ENCODE measurements around the gene IL22RA1.

Gene IL22RA1

DNA sequence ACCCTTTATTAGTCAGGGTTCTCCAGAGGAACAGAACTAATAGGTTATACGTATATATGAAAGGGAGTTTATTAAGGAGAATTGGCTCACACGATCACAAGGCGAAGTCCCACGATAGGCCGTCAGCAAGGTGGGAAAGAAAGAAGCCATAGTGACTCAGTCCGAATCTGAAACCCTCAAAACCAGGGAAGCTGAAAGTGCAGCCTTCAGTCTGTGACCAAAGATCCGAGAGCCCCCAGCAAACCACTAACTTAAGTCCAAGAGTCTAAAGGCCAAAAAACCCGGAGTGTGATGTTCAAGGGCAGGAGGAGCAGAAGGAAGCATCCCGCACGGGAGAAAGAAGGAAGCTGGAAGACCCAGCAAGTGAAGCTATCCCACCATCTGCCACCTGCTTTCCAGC is 34.2 kb upstream of the IL22RA1 start:
- no peak for TF ChIP-seq POLR2AphosphoS5 (IDR thresholded peaks at IDR 0.05; ENCODE audit: low read depth, low read length)
- TF ChIP-seq SIN3A (IDR thresholded peaks at IDR 0.05; ENCODE audit: borderline replicate concordance, insufficient read depth, low read length): no peak
- no peak for TF ChIP-seq FOXP2 (optimal IDR thresholded peaks at IDR 0.05; ENCODE audit: borderline replicate concordance, extremely low read depth, extremely low read length, insufficient read depth)

DNA sequence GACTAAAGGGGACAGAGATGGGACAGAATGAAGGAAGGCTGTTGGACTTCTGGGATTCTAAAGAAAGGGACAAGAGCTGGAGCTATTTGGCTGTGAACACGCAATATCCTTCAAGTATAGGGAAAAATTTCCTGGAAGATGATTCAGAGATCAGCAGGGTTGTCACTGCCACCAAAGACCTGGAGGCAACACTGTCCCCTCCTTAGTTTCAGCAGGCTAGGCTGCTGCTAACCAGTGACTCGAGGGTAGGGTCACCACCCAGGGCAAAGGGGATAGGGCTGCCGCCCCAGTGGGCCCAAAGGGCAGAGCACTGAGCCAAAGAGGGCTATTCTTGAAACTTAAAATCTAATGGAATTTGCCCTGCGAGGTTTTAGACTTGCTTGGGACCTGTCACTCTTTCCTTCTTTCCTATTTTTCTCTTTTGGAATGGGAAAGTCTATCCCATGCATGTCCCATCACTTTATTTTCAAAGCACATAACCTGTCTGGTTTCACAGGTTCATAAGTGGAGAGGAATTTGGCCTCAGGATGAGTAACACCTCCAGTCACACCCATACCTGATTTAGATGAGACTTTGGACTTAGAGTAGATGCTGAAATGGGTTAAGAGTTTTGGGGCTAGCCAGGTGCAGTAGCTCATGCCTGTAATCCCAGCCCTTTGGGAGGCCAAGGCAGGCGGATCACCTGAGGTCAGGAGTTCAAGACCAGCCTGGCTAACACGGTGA is 32.3 kb upstream of the IL22RA1 start:
- no peak for TF ChIP-seq POLR2AphosphoS5 (IDR thresholded peaks at IDR 0.05; ENCODE audit: low read depth, low read length)
- no peak for TF ChIP-seq FOXP2 (optimal IDR thresholded peaks at IDR 0.05; ENCODE audit: borderline replicate concordance, extremely low read depth, extremely low read length, insufficient read depth)
- no peak for TF ChIP-seq TAF1 (IDR thresholded peaks at IDR 0.05; ENCODE audit: borderline replicate concordance, insufficient read depth, low read length)
- TF ChIP-seq, protein P1, sequence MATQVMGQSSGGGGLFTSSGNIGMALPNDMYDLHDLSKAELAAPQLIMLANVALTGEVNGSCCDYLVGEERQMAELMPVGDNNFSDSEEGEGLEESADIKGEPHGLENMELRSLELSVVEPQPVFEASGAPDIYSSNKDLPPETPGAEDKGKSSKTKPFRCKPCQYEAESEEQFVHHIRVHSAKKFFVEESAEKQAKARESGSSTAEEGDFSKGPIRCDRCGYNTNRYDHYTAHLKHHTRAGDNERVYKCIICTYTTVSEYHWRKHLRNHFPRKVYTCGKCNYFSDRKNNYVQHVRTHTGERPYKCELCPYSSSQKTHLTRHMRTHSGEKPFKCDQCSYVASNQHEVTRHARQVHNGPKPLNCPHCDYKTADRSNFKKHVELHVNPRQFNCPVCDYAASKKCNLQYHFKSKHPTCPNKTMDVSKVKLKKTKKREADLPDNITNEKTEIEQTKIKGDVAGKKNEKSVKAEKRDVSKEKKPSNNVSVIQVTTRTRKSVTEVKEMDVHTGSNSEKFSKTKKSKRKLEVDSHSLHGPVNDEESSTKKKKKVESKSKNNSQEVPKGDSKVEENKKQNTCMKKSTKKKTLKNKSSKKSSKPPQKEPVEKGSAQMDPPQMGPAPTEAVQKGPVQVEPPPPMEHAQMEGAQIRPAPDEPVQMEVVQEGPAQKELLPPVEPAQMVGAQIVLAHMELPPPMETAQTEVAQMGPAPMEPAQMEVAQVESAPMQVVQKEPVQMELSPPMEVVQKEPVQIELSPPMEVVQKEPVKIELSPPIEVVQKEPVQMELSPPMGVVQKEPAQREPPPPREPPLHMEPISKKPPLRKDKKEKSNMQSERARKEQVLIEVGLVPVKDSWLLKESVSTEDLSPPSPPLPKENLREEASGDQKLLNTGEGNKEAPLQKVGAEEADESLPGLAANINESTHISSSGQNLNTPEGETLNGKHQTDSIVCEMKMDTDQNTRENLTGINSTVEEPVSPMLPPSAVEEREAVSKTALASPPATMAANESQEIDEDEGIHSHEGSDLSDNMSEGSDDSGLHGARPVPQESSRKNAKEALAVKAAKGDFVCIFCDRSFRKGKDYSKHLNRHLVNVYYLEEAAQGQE (IDR thresholded peaks at IDR 0.05; ENCODE audit: insufficient read depth in 1 of 2, low read depth in 2 of 2, low read length in 2 of 2): no peak
- no peak for TF ChIP-seq SIN3A (IDR thresholded peaks at IDR 0.05; ENCODE audit: borderline replicate concordance, insufficient read depth, low read length)

DNA sequence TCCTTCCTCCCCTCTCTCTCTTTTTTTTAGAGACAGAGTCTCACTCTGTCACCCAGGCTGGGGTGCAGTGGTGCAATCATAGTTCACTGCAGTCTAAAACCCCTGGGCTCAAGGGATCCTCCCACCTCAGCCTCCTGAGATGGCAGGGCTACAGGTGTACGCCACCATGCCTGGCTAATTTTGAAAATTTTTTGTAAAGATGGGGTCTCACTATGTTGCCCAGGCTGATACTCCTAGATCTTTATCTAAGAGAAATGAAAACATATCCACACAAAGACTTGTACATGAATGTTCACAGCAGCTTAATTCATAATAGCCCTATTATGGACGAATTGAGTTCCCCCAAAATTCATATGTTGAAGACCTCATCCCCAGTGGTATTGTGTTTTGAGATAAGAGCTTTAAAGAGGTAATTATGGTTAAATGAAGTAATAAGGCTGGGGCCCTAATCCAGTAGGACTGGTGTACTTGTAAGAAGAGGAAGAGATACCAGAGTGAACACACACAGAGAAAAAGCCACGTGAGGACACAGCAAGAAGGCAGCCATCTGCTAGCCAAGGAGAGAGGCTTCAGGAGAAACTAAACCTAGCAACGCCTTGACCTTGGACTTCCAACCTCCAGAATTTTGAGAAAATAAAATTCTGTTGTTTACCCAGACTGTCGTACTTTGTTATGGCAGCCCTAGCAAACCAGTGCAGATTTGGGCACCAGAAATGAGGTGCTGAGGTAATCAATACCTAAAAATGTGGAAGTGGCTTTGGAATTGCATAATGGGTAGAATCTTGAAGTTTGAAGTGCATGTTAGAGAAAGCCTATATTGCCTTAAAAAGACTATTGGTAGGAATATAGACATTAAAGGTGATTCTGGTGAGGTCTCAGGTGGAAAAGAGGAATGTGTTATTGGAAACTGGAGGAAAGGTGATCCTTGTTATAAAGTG is 31.0 kb upstream of the IL22RA1 start:
- TF ChIP-seq FOXP2 (optimal IDR thresholded peaks at IDR 0.05; ENCODE audit: borderline replicate concordance, extremely low read depth, extremely low read length, insufficient read depth): no peak
- TF ChIP-seq, protein P1 (IDR thresholded peaks at IDR 0.05; ENCODE audit: insufficient read depth in 1 of 2, low read depth in 2 of 2, low read length in 2 of 2): no peak
- no peak for TF ChIP-seq POLR2AphosphoS5 (IDR thresholded peaks at IDR 0.05; ENCODE audit: low read depth, low read length)
- no peak for TF ChIP-seq SIN3A (IDR thresholded peaks at IDR 0.05; ENCODE audit: borderline replicate concordance, insufficient read depth, low read length)
- no peak for TF ChIP-seq TAF1 (IDR thresholded peaks at IDR 0.05; ENCODE audit: borderline replicate concordance, insufficient read depth, low read length)

DNA sequence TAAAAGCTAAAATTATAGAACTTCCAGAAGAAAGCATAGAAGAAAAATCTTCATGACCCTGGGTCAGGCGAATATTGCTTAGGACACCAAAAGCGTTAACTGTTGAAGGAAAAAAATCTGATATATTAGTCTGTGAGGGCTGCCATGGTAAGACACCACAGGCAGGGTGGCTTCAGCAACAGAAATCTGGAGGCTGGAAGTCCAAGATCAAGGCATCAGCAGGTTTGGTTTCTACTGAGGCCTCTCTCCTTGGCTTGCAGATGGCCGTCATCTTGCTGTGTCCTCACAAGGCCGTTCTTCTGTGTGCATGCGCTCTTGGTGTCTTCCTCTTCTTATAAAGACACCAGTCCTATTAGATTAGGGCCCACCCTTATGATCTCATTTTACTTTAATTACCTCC is 29.7 kb upstream of the IL22RA1 start:
- TF ChIP-seq, protein P1 (IDR thresholded peaks at IDR 0.05; ENCODE audit: insufficient read depth in 1 of 2, low read depth in 2 of 2, low read length in 2 of 2): no peak
- TF ChIP-seq FOXP2 (optimal IDR thresholded peaks at IDR 0.05; ENCODE audit: borderline replicate concordance, extremely low read depth, extremely low read length, insufficient read depth) (no peak), SIN3A (IDR thresholded peaks at IDR 0.05; ENCODE audit: borderline replicate concordance, insufficient read depth, low read length) (no peak), TAF1 (IDR thresholded peaks at IDR 0.05; ENCODE audit: borderline replicate concordance, insufficient read depth, low read length) (no peak), POLR2AphosphoS5 (IDR thresholded peaks at IDR 0.05; ENCODE audit: low read depth, low read length) (no peak)

DNA sequence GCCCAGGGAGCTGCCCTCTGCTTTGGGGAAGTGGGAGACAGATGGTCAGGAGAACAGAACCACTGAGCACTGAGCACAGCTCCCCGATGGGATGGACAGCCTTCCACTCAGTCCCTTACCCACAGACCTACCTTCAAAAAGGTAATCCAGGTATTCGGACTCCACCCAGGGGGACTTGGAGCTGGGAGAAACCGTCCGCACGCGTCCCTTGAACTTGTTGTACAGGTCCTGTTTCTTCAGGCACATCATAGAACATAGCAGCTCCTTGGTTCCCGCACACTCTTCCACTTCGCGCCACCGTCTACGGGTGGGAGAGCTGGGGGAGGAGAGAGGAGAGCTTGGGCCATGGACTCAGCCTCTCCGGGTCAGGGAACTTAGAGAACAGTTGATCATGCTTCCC is 26.3 kb upstream of the IL22RA1 start:
- TF ChIP-seq TAF1 (IDR thresholded peaks at IDR 0.05; ENCODE audit: borderline replicate concordance, insufficient read depth, low read length): no peak
- no peak for TF ChIP-seq FOXP2 (optimal IDR thresholded peaks at IDR 0.05; ENCODE audit: borderline replicate concordance, extremely low read depth, extremely low read length, insufficient read depth)
- no peak for TF ChIP-seq SIN3A (IDR thresholded peaks at IDR 0.05; ENCODE audit: borderline replicate concordance, insufficient read depth, low read length)
- TF ChIP-seq, protein P1 (IDR thresholded peaks at IDR 0.05; ENCODE audit: insufficient read depth in 1 of 2, low read depth in 2 of 2, low read length in 2 of 2): no peak
- TF ChIP-seq POLR2AphosphoS5 (IDR thresholded peaks at IDR 0.05; ENCODE audit: low read depth, low read length): no peak

Measured in PFSK-1 (cell line).